HFFc6 (cell line): ENCODE data around the gene SART1. TPM values are rescaled to one million over a fixed set of nuclear protein-coding genes. Genes with fewer than 3 reads are reported as not detected.

ENCODE experiments used
- DNase-seq: peaks from one replicate; pipeline ENCODE4 v3.0.0-alpha.2; 2018
- H3K27ac Mint-ChIP-seq: 2 replicates; pipeline ENCODE4 v1.8.0; 2020; ENCODE audit warnings: mild to moderate bottlenecking, mixed read lengths
- H3K27me3 Mint-ChIP-seq: 2 replicates; pipeline ENCODE4 v1.8.0; 2021; ENCODE audit warnings: mild to moderate bottlenecking, moderate library complexity, mixed read lengths; ENCODE audit not compliant: insufficient read depth
- H3K36me3 Mint-ChIP-seq: 2 replicates; pipeline ENCODE4 v1.8.0; 2021; ENCODE audit warnings: low read depth, mixed read lengths
- H3K4me1 Mint-ChIP-seq: 2 replicates; pipeline ENCODE4 v1.8.0; 2020; ENCODE audit warnings: low read depth, mixed read lengths
- H3K4me3 Mint-ChIP-seq: 2 replicates; pipeline ENCODE4 v1.8.0; 2020; ENCODE audit warnings: mild to moderate bottlenecking, moderate library complexity, mixed read lengths
- H3K9me3 Mint-ChIP-seq: 2 replicates; pipeline ENCODE4 v1.8.0; 2020; ENCODE audit warnings: mild to moderate bottlenecking, mixed read lengths
- total RNA-seq, 6 experiments: library from RNA; stranded (reverse); fragmentation: NEBNext Ultra II Directional; extraction: Animal tissue kit (Norgen Biotek cat#: 25700); gene quantifications; 2 replicates in 1 of 6; 3 replicates in 5 of 6; pipeline ENCODE4 v1.2.3, GENCODE V29; 2021
- TF ChIP-seq, protein P1 (sequence below): fragments of 200-600 bp; sonication (generic); IDR thresholded peaks from 2 replicates; pipeline ENCODE4 v1.5.0; 2021; ENCODE audit warnings: antibody characterized with exemption, mild to moderate bottlenecking

The SART1 gene
- total RNA-seq, 6 experiments from 2014 or later, result 51.7 to 69.3 (median 61.0) TPM

DNA sequence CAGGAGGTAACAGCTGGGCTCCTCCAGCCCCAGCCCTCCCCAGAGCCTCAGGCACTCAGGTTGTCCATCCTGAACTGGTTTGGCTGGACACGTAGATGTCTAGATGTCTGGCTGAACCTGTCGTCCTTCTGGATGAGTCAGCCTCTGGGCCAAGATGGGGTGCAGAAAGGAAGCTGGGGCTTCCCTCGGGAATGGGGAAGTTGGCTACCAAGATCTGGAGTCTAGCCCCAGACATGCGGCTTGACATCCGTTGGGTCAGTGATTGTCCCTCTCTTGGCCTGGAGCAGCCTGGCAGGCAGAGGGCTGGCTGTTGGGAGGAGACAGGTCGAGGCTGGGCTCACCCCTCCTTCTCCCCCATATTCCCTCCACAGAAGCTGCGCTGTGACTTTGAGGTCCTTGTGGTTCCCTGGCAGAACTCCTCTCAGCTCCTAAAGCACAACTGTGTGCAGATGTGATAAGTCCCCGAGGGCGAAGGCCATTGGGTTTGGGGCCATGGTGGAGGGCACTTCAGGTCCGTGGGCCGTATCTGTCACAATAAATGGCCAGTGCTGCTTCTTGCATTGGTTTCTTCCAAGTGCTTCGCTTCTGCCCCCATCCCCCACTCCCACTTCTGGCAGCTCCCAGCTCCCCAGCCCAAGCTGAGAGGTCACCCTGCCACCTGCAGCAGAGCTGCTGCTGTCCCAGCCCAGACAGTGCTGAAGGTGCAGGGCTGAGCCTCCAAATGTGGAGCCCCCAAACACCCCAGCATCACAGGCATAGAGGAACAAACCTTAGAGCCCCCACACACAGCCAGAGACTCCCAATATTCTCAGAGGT, 51.6 kb downstream of the SART1 start:
- peak; percentile 28 for DNase-seq
- Mint-ChIP-seq H3K27ac (no peak overlapping the region), H3K9me3 (no peaks in the 10 kb centered on the region), H3K4me1 (peaks cover 39% of the 10 kb centered on the region), H3K27me3 (no peaks in the 10 kb centered on the region; the same call in 1 of the 2 replicates), H3K36me3 (no peaks in the 10 kb centered on the region), H3K4me3 (no peak overlapping the region)
- TF ChIP-seq, protein P1, sequence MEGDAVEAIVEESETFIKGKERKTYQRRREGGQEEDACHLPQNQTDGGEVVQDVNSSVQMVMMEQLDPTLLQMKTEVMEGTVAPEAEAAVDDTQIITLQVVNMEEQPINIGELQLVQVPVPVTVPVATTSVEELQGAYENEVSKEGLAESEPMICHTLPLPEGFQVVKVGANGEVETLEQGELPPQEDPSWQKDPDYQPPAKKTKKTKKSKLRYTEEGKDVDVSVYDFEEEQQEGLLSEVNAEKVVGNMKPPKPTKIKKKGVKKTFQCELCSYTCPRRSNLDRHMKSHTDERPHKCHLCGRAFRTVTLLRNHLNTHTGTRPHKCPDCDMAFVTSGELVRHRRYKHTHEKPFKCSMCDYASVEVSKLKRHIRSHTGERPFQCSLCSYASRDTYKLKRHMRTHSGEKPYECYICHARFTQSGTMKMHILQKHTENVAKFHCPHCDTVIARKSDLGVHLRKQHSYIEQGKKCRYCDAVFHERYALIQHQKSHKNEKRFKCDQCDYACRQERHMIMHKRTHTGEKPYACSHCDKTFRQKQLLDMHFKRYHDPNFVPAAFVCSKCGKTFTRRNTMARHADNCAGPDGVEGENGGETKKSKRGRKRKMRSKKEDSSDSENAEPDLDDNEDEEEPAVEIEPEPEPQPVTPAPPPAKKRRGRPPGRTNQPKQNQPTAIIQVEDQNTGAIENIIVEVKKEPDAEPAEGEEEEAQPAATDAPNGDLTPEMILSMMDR, result no peak

DNA sequence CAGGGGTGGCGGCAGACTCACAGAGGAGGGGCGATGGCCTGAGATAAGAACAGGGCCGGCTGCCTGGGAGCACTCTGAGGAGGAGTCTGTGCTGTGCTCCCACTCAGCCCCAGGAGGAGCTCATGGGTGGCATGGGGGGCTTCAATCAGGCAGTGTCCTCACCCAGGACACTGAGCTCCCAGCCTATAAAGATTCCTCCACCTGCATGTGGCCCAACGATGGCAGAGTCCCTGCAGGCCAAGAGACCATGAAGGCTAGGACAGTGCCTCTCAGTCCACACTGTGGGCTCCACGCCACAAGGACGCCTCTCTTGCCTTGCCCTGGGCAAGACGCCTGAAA, 52.2 kb downstream of the SART1 start:
- Mint-ChIP-seq H3K27me3 (no peaks in the 10 kb centered on the region), H3K9me3 (no peaks in the 10 kb centered on the region), H3K4me3 (no peak overlapping the region), H3K36me3 (no peaks in the 10 kb centered on the region), H3K4me1 (peaks cover 39% of the 10 kb centered on the region), H3K27ac (no peak overlapping the region)
- TF ChIP-seq, protein P1, result no peak
- DNase-seq, result no peak

DNA sequence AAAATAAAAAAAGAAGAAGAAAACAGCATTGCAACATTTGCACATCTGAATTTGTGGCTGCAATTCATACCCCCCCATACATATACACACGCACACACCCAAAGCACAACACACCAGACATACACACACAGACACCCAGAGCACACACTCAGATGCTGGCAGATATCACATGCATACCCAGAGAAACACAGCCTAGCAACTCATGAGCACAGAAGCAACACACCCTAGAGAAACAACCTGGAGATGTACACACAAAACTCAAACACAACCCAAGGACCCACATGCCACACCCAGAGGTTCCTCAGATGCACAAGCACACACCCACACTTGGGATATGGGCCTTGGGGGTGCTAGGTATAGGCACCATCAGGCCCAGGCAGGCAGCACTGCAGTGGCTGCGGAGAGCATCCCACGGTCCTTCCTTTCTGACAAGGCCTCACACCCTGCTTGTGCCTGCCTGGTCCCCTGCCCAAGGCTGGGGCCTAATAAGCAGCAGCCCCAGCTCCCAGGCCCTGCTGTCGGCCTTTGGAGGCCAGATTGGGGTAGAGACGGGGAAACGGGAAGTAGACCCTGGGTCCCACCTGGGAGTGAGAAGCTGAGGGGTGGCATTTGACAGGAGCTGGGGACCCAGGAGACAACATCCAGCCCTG, 53.4 kb downstream of the SART1 start:
- Mint-ChIP-seq H3K36me3 (no peaks in the 10 kb centered on the region), H3K4me3 (no peak overlapping the region; the same call in 1 of the 2 replicates), H3K27me3 (no peaks in the 10 kb centered on the region; the same call in 1 of the 2 replicates), H3K9me3 (no peaks in the 10 kb centered on the region), H3K4me1 (peaks cover 39% of the 10 kb centered on the region), H3K27ac (peak overlapping the region; percentile 74)
- TF ChIP-seq, protein P1, result no peak
- no peak for DNase-seq

DNA sequence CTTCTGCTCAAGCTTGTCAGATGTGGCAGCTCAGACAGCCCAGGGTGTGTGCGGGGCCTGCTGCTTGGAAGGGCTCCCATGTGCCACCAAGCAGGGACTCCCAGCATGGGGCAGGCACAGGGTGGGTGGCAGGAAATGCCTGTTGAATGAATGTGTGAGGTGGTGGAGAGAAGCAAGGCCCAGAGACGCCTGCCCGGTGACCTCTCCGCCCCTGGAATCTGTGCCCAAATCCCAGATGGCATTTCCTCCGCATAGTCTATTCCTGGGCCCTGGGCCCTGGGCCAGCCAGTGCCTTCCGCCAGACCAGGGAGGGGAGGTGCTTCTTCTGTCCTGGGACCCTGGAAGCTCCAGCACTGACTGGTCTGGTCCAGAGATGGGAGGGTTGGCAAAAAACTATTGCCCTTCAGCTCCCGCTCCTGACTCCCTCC, 53.9 kb downstream of the SART1 start:
- Mint-ChIP-seq H3K27ac (peak overlapping the region; percentile 74), H3K27me3 (no peaks in the 10 kb centered on the region; the same call in 1 of the 2 replicates), H3K36me3 (no peaks in the 10 kb centered on the region), H3K4me1 (peaks cover 44% of the 10 kb centered on the region), H3K4me3 (no peak overlapping the region; the same call in 1 of the 2 replicates), H3K9me3 (no peaks in the 10 kb centered on the region)
- TF ChIP-seq, protein P1, result no peak
- peak; percentile 39 for DNase-seq

DNA sequence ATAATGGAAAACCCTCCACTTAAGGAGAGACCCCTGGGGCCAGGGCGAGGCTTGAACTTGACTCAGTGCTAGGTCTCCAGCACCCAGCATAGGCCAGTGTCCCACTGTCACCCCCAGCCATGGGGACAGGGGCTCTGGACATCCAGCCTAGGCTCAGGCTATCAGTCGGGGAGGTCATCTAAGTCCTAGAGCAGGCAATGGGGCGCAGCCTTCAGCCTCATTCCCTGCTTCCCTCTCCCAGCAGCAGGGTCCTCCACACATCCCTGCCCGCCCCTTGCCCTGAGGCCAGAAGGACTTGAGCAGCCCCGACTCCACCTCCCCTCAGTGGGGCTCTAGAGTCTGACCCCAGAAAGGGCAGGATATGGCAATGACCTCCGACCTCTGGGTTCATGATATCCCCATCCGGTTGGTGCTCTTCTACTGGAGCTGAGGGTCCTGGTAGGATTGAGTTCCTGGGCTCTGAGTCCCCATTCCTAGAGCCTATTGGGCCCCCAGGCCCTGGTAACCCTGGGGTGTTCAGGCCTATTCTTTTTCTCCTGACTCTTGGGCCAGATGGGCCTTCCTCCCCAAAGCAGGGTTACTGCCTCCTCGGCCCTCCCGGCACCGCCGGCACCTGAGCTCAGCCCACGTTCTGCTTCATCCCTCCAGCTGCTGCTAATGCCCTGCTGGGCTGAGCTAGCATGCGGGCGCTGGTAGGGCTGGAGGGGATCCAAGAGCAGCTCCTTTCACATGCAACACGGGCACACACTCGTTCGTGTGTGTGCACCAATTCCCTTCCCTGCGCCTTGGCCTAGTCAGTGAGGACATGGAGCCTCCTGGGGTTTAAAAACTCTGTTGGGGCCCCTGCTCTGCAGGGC, 54.6 kb downstream of the SART1 start:
- H3K27ac Mint-ChIP-seq, result peak overlapping the region; percentile 74
- H3K4me1 Mint-ChIP-seq, result peaks cover 50% of the 10 kb centered on the region
- no peaks in the 10 kb centered on the region for H3K36me3 Mint-ChIP-seq
- H3K27me3 Mint-ChIP-seq, result no peaks in the 10 kb centered on the region; the same call in 1 of the 2 replicates
- TF ChIP-seq, protein P1, result no peak
- H3K4me3 Mint-ChIP-seq, result no peak overlapping the region
- DNase-seq, result no peak
- no peaks in the 10 kb centered on the region for H3K9me3 Mint-ChIP-seq
